ENCODE measurements around the gene VRK1. TPM values are rescaled to one million over a fixed set of nuclear protein-coding genes. Genes with fewer than 3 reads are reported as not detected.

Gene VRK1
- total and polyA plus RNA-seq, 10 of the 15 experiments (the other 5 are each of a cell fraction or from before 2014, with no cell fraction given) = 50.9 to 137 (median 84.7) TPM

GRCh38 chr14:96801931-96802330 is 4.7 kb downstream of the VRK1 start:
- no TSS peak for BruUV-seq (replicated peaks)
- WGBS (ENCODE audit: insufficient coverage, insufficient replicate concordance, low lambda C conversion rate, missing lambda C conversion rate) = 91% methylated on average over 5 of the region's 5 CpGs

More at GRCh38 chr14:96801931-96802330, 4.7 kb downstream of the VRK1 start:
- Histone ChIP-seq H2AFZ (ENCODE audit: control insufficient read depth, low read depth, low read length) (no peak overlapping the region), H3K27me3 (replicated peaks in 1 of 2; ENCODE audit: control insufficient read depth in 2 of 2, insufficient read depth in 2 of 2, low read length in 1 of 2) (no peaks in the 10 kb centered on the region), H3K36me3 (ENCODE audit: control insufficient read depth in 2 of 2, insufficient read depth in 2 of 2, low read length in 1 of 2) (no peaks in the 10 kb centered on the region), H3K9me3 (replicated peaks; ENCODE audit: control insufficient read depth, insufficient read depth, low read length) (no peaks in the 10 kb centered on the region), H3K4me2 (ENCODE audit: control insufficient read depth, insufficient read depth) (no peak overlapping the region), H3K9ac (ENCODE audit: control insufficient read depth, insufficient read depth, low read length) (no peak overlapping the region), H3K4me3 (no peak overlapping the region), H3K27ac (ENCODE audit: control insufficient read depth, insufficient read depth) (no peak overlapping the region), H4K20me1 (ENCODE audit: control insufficient read depth, insufficient read depth) (no peaks in the 10 kb centered on the region), H3K79me2 (ENCODE audit: control insufficient read depth, insufficient read depth, low read length) (peaks cover 94% of the 10 kb centered on the region), H3K4me1 (ENCODE audit: control insufficient read depth, insufficient read depth, low read length) (peaks cover 10% of the 10 kb centered on the region)
- DNase-seq (ENCODE audit: low read depth, low spot score) (no peak), FAIRE-seq (no peak), ATAC-seq (no peak)
- TF ChIP-seq NBN (IDR thresholded peaks at IDR 0.05) (no peak), KLF5 (IDR thresholded peaks at IDR 0.05; ENCODE audit: partially characterized antibody) (no peak), ATF7 (IDR thresholded peaks at IDR 0.05; ENCODE audit: low read depth) (no peak), HDGF (IDR thresholded peaks at IDR 0.05) (no peak), SPI1 (IDR thresholded peaks at IDR 0.05; ENCODE audit: borderline replicate concordance, insufficient read depth, low read depth, low read length) (no peak), IRF4 (IDR thresholded peaks at IDR 0.05; ENCODE audit: low read depth, low read length) (no peak), BMI1 (IDR thresholded peaks at IDR 0.05; ENCODE audit: borderline replicate concordance) (no peak), SIN3A (IDR thresholded peaks at IDR 0.05; ENCODE audit: low read depth, low read length) (no peak), ZNF274 (IDR thresholded peaks at IDR 0.05; ENCODE audit: insufficient read depth, insufficient read length) (no peak), NFXL1 (IDR thresholded peaks at IDR 0.05; ENCODE audit: borderline replicate concordance) (no peak), SP1 (IDR thresholded peaks at IDR 0.05; ENCODE audit: low read depth, low read length) (no peak), IRF3 (IDR thresholded peaks at IDR 0.05) (no peak), FOXK2 (IDR thresholded peaks at IDR 0.05) (no peak), EED (IDR thresholded peaks at IDR 0.05; ENCODE audit: low read depth) (no peak), SMARCA5 (IDR thresholded peaks at IDR 0.05) (no peak), PAX5 (IDR thresholded peaks at IDR 0.05; ENCODE audit: borderline replicate concordance, low read depth, low read length) (no peak), TCF12 (IDR thresholded peaks at IDR 0.05; ENCODE audit: low read depth, low read length) (no peak)
- TF ChIP-seq, protein P1, sequence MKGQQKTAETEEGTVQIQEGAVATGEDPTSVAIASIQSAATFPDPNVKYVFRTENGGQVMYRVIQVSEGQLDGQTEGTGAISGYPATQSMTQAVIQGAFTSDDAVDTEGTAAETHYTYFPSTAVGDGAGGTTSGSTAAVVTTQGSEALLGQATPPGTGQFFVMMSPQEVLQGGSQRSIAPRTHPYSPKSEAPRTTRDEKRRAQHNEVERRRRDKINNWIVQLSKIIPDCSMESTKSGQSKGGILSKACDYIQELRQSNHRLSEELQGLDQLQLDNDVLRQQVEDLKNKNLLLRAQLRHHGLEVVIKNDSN (IDR thresholded peaks at IDR 0.05; ENCODE audit: borderline replicate concordance, extremely low read length, insufficient read depth, low read depth, low read length) = no peak
- RAD21 ChIA-PET (ENCODE audit: unreplicated experiment) = interaction anchor here (1.2 kb wide), 1 partner anchor 16 kb away, joined by 5 read pairs; no protein-coding TSS in a partner anchor
- POLR2A ChIA-PET = no interaction called here
- SMC1A ChIA-PET (ENCODE audit: uncharacterized antibody, unreplicated experiment) = interaction anchor here (0.8 to 6.3 kb wide), 5 partner anchors 8 to 52 kb away, joined by 3 to 44 read pairs (median 4); no protein-coding TSS in a partner anchor
- CTCF ChIA-PET = interaction anchor here (0.7 to 1.9 kb wide), 3 partner anchors 9 to 627 kb away, joined by 3 to 14 read pairs (median 4); no protein-coding TSS in a partner anchor
- in situ Hi-C loops (cut with MboI) (no loop called here), intact Hi-C loops (cut with micrococcal nuclease; ENCODE audit: unreplicated experiment) (no loop called here)

Data from GM12878 (cell line).